Measurements from ENCODE around the gene A2ML1.
A peak's percentile ranks its signal among the peaks of the same experiment; 100 is the strongest.
"Not testable (repeated sequence)": the region's sequence is repeated elsewhere in the genome, so short reads cannot be mapped to it uniquely, and the experiment has no call there.

The A2ML1 gene

DNA sequence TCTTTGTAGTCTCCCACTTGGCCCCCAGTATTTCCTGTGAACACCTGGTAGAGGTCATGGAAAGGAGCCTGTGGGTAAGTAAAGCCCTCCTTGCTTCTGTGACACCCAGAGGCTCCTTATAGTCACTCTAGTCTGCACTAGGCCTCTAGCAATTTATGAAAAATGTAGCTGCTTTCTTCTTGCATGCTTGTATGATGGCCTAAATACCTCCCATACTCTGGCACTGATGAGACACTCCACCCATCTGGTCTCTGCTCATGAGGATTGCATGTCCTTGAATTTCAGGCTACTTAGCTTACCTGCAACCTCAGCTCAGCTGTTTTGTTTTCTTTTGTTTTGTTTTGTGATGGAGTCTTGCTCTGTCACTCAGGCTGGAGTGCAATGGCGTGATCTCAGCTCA, 4.6 kb upstream of the A2ML1 start:
- DNase-seq (ENCODE audit: extremely low read depth, insufficient read length), result no peak
- Histone ChIP-seq H3K27me3 (replicated peaks; ENCODE audit: control insufficient read depth, insufficient read depth, low read length) (no peaks in the 10 kb centered on the region), H3K4me3 (replicated peaks; ENCODE audit: low read depth, low read length) (no peak overlapping the region), H3K36me3 (ENCODE audit: control insufficient read depth, insufficient read depth, low read length) (no peaks in the 10 kb centered on the region)
- TF ChIP-seq, protein P1, sequence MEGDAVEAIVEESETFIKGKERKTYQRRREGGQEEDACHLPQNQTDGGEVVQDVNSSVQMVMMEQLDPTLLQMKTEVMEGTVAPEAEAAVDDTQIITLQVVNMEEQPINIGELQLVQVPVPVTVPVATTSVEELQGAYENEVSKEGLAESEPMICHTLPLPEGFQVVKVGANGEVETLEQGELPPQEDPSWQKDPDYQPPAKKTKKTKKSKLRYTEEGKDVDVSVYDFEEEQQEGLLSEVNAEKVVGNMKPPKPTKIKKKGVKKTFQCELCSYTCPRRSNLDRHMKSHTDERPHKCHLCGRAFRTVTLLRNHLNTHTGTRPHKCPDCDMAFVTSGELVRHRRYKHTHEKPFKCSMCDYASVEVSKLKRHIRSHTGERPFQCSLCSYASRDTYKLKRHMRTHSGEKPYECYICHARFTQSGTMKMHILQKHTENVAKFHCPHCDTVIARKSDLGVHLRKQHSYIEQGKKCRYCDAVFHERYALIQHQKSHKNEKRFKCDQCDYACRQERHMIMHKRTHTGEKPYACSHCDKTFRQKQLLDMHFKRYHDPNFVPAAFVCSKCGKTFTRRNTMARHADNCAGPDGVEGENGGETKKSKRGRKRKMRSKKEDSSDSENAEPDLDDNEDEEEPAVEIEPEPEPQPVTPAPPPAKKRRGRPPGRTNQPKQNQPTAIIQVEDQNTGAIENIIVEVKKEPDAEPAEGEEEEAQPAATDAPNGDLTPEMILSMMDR (IDR thresholded peaks at IDR 0.05; ENCODE audit: insufficient read depth, low read length, poor library complexity, severe bottlenecking), result no peak

DNA sequence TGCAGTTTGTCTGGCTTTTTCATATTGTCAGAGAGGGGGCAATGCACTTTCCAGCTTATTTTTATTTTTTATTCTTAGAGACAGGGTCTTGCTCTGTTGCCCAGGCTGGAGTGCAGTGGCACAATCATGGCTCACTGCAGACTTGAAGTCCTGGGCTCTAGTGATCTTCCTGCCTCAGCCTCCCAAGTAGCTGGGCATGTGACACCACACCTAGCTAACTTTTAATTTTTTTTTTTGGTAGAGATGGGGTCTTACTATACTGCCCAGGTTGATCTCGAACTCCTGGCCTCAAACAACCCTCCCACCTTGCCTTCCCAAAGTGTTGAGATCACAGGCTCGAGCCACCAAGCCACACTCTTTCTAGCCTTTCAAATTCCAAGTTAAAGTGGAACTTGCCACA, 3.9 kb upstream of the A2ML1 start:
- DNase-seq (ENCODE audit: extremely low read depth, insufficient read length), result no peak
- Histone ChIP-seq H3K4me3 (replicated peaks; ENCODE audit: low read depth, low read length) (no peak overlapping the region), H3K36me3 (ENCODE audit: control insufficient read depth, insufficient read depth, low read length) (no peaks in the 10 kb centered on the region), H3K27me3 (replicated peaks; ENCODE audit: control insufficient read depth, insufficient read depth, low read length) (no peaks in the 10 kb centered on the region)
- TF ChIP-seq, protein P1 (IDR thresholded peaks at IDR 0.05; ENCODE audit: insufficient read depth, low read length, poor library complexity, severe bottlenecking), result no peak

DNA sequence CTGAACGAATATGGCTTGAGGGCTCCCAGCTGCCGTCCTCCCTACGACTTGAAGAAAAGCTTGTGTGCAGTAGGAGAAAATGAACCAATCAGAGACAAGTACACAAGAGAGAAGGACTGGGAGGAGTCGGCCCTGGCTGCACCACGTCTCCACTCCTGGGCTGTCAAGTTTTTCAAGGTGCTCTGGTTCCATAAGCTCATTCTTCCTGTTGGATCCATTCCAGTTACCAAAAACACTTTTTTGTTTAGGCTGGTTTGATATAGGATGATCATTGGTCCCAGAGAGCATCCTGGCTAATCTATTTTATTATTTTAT, 2.8 kb upstream of the A2ML1 start:
- no peaks in the 10 kb centered on the region for H3K27me3 ChIP-seq (replicated peaks; ENCODE audit: control insufficient read depth, insufficient read depth, low read length)
- no peak for DNase-seq (ENCODE audit: extremely low read depth, insufficient read length)
- TF ChIP-seq, protein P1 (IDR thresholded peaks at IDR 0.05; ENCODE audit: insufficient read depth, low read length, poor library complexity, severe bottlenecking), result no peak
- no peaks in the 10 kb centered on the region for H3K36me3 ChIP-seq (ENCODE audit: control insufficient read depth, insufficient read depth, low read length)
- no peak overlapping the region for H3K4me3 ChIP-seq (replicated peaks; ENCODE audit: low read depth, low read length)

DNA sequence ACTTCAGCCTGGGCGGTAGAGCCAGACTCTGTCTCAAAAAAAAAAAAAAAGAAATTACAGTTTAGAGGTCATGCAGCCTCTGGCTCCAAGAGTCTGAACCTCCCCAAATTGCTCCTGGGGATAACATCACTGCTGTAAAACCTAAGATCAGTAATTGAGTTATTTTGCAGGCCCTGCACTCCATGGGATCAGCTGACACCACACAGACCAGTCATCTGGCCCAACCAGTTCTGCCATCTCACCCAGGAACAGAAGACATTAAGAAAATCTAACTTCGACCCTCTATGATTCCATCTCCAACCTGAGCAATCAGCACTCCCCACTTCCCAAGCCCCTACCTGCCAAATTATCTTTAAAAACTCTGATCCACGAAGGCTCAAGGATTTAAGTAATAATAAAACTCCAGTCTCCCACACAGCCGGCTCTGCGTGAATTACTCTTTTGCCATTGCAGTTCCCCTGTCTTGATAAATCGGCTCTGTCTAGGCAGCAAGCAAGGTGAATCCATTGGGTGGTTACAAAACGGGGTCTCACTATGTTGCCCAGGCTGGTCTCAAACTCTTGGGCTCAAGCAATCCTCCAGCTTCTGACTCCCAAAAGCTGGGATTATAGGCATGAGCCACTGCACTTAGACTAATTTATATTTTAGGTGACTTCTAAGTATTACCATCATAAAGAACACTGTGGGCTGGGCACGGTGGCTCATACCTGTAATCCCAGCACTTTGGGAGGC, 1.6 kb upstream of the A2ML1 start:
- H3K36me3 ChIP-seq (ENCODE audit: control insufficient read depth, insufficient read depth, low read length); H3K27me3 ChIP-seq (replicated peaks; ENCODE audit: control insufficient read depth, insufficient read depth, low read length); DNase-seq (ENCODE audit: extremely low read depth, insufficient read length); H3K4me3 ChIP-seq (replicated peaks; ENCODE audit: low read depth, low read length): not testable (repeated sequence)

DNA sequence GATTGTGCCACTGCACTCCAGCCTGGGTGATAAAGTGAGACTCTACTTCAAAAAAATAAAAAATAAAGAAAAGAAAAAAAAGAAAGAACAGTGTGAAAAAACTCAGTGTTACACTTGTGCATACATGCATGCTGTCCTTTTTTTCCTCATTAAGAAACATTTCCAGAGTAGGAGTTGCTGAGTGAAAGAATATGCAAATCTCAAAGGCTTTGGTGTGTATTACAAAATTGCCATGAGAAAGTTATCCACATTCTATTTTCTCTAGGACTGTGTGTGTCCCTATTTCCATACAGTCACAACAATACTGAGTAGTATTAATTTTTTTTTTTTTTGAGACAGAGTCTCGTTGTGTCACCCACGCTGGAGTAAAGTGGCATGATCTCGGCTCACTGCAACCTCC, 830 bp upstream of the A2ML1 start:
- TF ChIP-seq, protein P1 (IDR thresholded peaks at IDR 0.05; ENCODE audit: insufficient read depth, low read length, poor library complexity, severe bottlenecking), result no peak
- no peaks in the 10 kb centered on the region for H3K36me3 ChIP-seq (ENCODE audit: control insufficient read depth, insufficient read depth, low read length)

DNA sequence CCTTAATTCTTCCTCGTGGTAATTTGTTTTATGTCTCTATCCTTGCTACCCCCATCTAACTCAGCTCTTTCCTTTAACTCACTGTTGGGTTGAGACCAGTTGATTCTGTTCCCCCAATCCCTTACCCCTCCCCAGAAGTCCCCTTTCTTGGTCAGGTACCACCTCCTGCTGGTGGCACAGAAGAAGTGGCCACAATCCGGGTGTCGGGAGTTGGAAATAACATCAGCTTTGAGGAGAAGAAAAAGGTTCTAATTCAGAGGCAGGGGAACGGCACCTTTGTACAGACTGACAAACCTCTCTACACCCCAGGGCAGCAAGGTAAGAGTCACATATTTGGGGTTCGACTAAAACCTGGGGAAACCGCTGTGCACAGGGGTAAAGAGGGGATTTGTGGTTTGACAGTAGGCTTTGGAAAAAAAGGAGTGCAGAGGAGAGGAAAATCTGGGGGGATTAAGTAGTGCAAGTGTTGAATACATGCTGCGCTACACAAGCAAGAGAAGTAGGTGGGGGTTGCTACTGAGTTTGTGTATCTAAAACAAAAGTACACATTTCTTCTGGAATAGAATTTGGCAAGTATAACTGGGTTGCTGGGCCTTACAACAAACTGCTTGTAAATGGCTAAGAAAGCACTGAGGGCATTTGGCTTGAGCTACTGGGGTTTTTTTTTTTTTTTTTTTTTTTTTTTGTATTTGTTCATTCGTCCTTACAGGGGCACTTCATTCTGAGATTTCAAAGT, 1.3 kb downstream of the A2ML1 start:
- DNase-seq (ENCODE audit: extremely low read depth, insufficient read length), result no peak

More for the DNA sequence above, 830 bp upstream of the A2ML1 start:
- Histone ChIP-seq H3K4me3 (replicated peaks; ENCODE audit: low read depth, low read length) (no peak overlapping the region), H3K27me3 (replicated peaks; ENCODE audit: control insufficient read depth, insufficient read depth, low read length) (no peaks in the 10 kb centered on the region)
- no peak for DNase-seq (ENCODE audit: extremely low read depth, insufficient read length)

More for the DNA sequence above, 1.3 kb downstream of the A2ML1 start:
- no peaks in the 10 kb centered on the region for H3K36me3 ChIP-seq (ENCODE audit: control insufficient read depth, insufficient read depth, low read length)
- TF ChIP-seq, protein P1 (IDR thresholded peaks at IDR 0.05; ENCODE audit: insufficient read depth, low read length, poor library complexity, severe bottlenecking), result peak; percentile 43
- H3K4me3 ChIP-seq (replicated peaks; ENCODE audit: low read depth, low read length), result no peak overlapping the region
- no peaks in the 10 kb centered on the region for H3K27me3 ChIP-seq (replicated peaks; ENCODE audit: control insufficient read depth, insufficient read depth, low read length)
